Left lung (tissue), 10 donors: ENCODE data around the gene STK16. TPM values are rescaled to one million over a fixed set of nuclear protein-coding genes. Genes with fewer than 3 reads are reported as not detected.

Source experiments
- ATAC-seq: fragments of 200-7000 bp; cut with Tn5 transposase; one replicate; pipeline ENCODE4 v1.9.1; 2020; ENCODE audit warnings: moderate library complexity
- DNase-seq, 4 donors: peaks; one replicate each; pipeline ENCODE4 v3.0.0-alpha.2; 2013 to 2020
- H3K27ac ChIP-seq, 2 donors: fragments of 200-600 bp; sonication (generic) in 1 of 2; one replicate each; pipeline versions ENCODE4 v1.5.0 to v1.8.0; 2020 to 2021
- H3K27me3 ChIP-seq, 2 donors: fragments of 200-600 bp; sonication (generic) in 1 of 2; one replicate each; pipeline versions ENCODE4 v1.5.0 to v1.8.0; 2020 to 2021
- H3K36me3 ChIP-seq, 2 donors: fragments of 200-600 bp; sonication (generic) in 1 of 2; one replicate each; pipeline versions ENCODE4 v1.5.0 to v1.8.0; 2020 to 2021
- H3K4me1 ChIP-seq, 2 donors: fragments of 200-600 bp; one replicate each; pipeline ENCODE4 v1.8.0; 2021
- H3K4me3 ChIP-seq, 2 donors: fragments of 200-600 bp; sonication (generic) in 1 of 2; one replicate each; pipeline versions ENCODE4 v1.5.0 to v1.8.0; 2020 to 2021; ENCODE audit warnings: mild to moderate bottlenecking in 1 of 2
- H3K9me3 ChIP-seq, 2 donors: fragments of 200-600 bp; sonication (generic) in 1 of 2; one replicate each; pipeline versions ENCODE4 v1.5.0 to v1.8.0; 2020 to 2021
- intact Hi-C, 2 donors: fragments of 100-400 bp; cut with DNase I; formaldehyde crosslinking; loops; one replicate each; pipeline versions ENCODE4 v1.11.2 to v1.14.2; 2022
- polyA plus RNA-seq, 6 donors: library from polyadenylated mRNA; unstranded; fragments of 120-200 nt; gene quantifications; one replicate each; pipeline ENCODE4 v1.2.1, GENCODE V29; 2013; ENCODE audit not compliant: insufficient read length in 6 of 6
- total RNA-seq, 2 donors: library from RNA; stranded (reverse); fragmentation: NEBNext Ultra II Directional; extraction: Animal tissue kit (Norgen Biotek cat#: 25700); gene quantifications; one replicate each; pipeline ENCODE4 v1.2.1, GENCODE V29; 2021
- TF ChIP-seq, protein P1 (sequence below), 2 donors: fragments of 200-600 bp; sonication (generic) in 1 of 2; IDR thresholded peaks; one replicate each; pipeline versions ENCODE4 v1.5.0 to v1.8.0; 2021; ENCODE audit warnings: antibody characterized with exemption in 2 of 2
- donor health status: DM: no; HTN: yes; CAD: no.
- donor health status: DM: no; HTN: no; CAD: no.

The STK16 gene
- total and polyA plus RNA-seq, 8 donors: 23.9 to 35.6 (median 33.1) TPM

DNA sequence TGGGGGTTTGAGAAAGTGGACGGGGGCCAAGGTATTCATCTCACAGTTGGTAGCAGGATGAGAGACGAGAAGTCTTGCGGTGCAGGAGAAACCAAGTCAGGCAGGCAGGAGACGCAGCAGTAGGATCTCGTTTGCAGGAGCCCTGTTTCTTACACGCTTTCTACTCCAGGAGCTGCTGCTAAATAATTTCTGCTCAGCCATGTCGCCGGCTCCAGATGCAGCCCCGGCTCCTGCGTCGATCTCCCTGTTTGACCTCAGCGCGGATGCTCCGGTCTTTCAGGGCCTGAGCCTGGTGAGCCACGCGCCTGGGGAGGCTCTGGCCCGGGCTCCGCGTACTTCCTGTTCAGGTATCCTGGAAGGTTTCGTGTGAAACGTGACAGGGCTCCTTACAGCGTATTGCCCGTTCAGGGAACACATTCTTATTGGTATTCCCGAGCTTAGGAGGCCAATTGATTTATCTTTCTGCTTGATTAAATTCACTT is 15.2 kb upstream of the STK16 start:
- TF ChIP-seq, protein P1, sequence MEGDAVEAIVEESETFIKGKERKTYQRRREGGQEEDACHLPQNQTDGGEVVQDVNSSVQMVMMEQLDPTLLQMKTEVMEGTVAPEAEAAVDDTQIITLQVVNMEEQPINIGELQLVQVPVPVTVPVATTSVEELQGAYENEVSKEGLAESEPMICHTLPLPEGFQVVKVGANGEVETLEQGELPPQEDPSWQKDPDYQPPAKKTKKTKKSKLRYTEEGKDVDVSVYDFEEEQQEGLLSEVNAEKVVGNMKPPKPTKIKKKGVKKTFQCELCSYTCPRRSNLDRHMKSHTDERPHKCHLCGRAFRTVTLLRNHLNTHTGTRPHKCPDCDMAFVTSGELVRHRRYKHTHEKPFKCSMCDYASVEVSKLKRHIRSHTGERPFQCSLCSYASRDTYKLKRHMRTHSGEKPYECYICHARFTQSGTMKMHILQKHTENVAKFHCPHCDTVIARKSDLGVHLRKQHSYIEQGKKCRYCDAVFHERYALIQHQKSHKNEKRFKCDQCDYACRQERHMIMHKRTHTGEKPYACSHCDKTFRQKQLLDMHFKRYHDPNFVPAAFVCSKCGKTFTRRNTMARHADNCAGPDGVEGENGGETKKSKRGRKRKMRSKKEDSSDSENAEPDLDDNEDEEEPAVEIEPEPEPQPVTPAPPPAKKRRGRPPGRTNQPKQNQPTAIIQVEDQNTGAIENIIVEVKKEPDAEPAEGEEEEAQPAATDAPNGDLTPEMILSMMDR (IDR thresholded peaks at IDR 0.05): no peak
- intact Hi-C loops: no loop called here
- Histone ChIP-seq H3K9me3 (no peaks in the 10 kb centered on the region), H3K4me3 (peak overlapping the region; percentile 79 to 92), H3K27me3 (no peaks in the 10 kb centered on the region), H3K4me1 (peaks cover 23 to 51% of the 10 kb centered on the region in 2 donors), H3K27ac (peak overlapping the region; percentile 86 to 95), H3K36me3 (peaks cover 0 to 50% of the 10 kb centered on the region in 2 donors)
- ATAC-seq (peak; percentile 59), DNase-seq (peak in 2 of 4 donors; percentile 66 to 90)

DNA sequence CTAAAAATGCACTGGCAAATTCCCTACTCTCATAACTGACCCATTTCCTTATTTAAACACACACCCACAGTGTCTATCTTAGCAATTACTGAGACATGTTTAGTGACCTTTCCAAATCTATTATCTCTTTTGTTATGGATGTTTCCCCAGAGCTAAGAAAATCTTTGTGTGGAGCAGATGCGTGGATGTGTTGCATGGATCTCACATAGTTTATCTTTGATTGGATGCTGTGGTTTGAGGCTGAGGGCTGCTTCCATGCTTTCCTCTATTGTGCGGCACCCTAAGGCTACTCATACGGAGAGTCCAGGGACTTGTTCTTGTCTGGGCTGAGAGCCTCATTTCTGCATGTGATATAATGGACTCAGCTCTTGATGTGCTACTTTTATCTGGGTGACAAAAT is 10.9 kb upstream of the STK16 start:
- intact Hi-C loops: no loop called here
- no peaks in the 10 kb centered on the region for H3K9me3 ChIP-seq
- ATAC-seq: no peak
- H3K4me1 ChIP-seq: peaks cover 9 to 15% of the 10 kb centered on the region in 2 donors
- DNase-seq: no peak
- H3K4me3 ChIP-seq: no peak overlapping the region
- H3K36me3 ChIP-seq: peaks cover 0 to 72% of the 10 kb centered on the region in 2 donors
- H3K27ac ChIP-seq: no peak overlapping the region
- no peaks in the 10 kb centered on the region for H3K27me3 ChIP-seq
- TF ChIP-seq, protein P1 (IDR thresholded peaks at IDR 0.05): no peak

DNA sequence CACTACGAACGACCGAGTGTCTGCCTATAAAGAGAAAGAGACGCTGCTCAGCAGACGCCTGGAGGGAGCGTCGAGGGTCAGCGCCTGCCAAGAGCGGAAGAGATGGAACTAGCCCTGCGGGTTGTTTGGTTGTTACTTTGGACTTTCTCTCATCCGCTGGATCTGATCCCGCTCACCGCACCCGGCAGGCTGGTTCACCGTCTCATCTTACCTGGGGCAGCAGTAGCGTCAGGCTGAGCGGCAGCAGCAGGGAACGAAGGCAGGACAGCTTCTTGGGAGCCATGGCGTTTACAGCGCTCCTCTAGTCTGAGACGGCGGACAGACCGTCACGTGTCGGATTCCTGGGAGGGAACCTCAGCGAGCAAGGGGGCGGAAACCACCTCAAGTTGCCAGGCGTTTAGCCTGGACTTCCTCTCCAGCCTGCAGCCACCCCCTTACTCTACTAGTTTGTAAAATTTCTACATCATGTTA is 2.0 kb upstream of the STK16 start:
- Histone ChIP-seq H3K9me3 (no peaks in the 10 kb centered on the region), H3K4me1 (peaks cover 13 to 38% of the 10 kb centered on the region in 2 donors), H3K27ac (peak overlapping the region in 1 of 2 donors; percentile 42), H3K27me3 (no peaks in the 10 kb centered on the region), H3K36me3 (peaks cover 0 to 26% of the 10 kb centered on the region in 2 donors), H3K4me3 (peak overlapping the region; percentile 7 to 36)
- ATAC-seq (peak; percentile 4), DNase-seq (peak in 2 of 4 donors; percentile 50 to 87)
- TF ChIP-seq, protein P1 (IDR thresholded peaks at IDR 0.05): no peak
- intact Hi-C loops: no loop called here

DNA sequence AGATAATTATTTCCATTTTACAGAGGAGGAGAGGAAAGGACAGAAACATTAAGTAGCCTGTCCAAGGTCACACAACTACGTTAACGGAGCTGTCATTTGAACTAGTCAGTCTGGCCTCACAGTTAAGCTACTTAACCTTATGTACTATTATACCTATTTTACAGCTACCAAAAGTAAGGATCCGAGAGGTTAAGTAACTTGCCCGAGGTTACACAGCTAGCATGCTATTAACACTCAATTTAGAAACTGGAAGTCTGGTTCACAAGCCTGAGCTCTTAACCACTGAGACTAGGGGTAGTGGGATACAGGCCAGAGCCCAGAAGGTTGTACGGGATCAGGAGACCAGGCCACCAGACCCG is 511 bp upstream of the STK16 start:
- Histone ChIP-seq H3K4me3 (peak overlapping the region; percentile 81 to 94), H3K36me3 (peaks cover 0 to 24% of the 10 kb centered on the region in 2 donors), H3K27me3 (no peaks in the 10 kb centered on the region), H3K4me1 (peaks cover 26 to 52% of the 10 kb centered on the region in 2 donors), H3K27ac (peak overlapping the region; percentile 94 to 97), H3K9me3 (no peaks in the 10 kb centered on the region)
- no peak for ATAC-seq
- intact Hi-C loops: no loop called here
- DNase-seq: no peak
- TF ChIP-seq, protein P1 (IDR thresholded peaks at IDR 0.05): no peak

DNA sequence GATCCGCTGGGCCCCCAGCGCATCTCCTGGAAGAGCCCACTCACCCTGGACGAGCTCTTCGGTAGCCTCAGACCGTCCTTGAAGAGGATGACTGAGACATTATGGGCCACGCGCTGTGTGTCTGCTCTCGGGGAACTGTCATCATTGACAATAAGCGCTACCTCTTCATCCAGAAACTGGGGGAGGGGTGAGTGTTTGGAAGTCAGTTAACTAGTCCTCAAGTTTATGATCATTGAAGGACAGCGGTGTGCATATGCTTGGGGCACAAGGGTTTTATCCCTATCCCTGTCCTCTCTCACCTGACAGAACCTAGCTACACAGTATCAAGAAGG is 586 bp downstream of the STK16 start:
- ATAC-seq: no peak

More for the DNA sequence above, 586 bp downstream of the STK16 start:
- Histone ChIP-seq H3K27ac (peak overlapping the region; percentile 94 to 97), H3K36me3 (peaks cover 0 to 32% of the 10 kb centered on the region in 2 donors), H3K9me3 (no peaks in the 10 kb centered on the region), H3K4me3 (peak overlapping the region; percentile 81 to 94), H3K4me1 (peaks cover 36 to 63% of the 10 kb centered on the region in 2 donors), H3K27me3 (no peaks in the 10 kb centered on the region)
- TF ChIP-seq, protein P1 (IDR thresholded peaks at IDR 0.05): no peak
- no peak for DNase-seq
- intact Hi-C loops: no loop called here
